ENCODE data around the gene USP24.

DNA sequence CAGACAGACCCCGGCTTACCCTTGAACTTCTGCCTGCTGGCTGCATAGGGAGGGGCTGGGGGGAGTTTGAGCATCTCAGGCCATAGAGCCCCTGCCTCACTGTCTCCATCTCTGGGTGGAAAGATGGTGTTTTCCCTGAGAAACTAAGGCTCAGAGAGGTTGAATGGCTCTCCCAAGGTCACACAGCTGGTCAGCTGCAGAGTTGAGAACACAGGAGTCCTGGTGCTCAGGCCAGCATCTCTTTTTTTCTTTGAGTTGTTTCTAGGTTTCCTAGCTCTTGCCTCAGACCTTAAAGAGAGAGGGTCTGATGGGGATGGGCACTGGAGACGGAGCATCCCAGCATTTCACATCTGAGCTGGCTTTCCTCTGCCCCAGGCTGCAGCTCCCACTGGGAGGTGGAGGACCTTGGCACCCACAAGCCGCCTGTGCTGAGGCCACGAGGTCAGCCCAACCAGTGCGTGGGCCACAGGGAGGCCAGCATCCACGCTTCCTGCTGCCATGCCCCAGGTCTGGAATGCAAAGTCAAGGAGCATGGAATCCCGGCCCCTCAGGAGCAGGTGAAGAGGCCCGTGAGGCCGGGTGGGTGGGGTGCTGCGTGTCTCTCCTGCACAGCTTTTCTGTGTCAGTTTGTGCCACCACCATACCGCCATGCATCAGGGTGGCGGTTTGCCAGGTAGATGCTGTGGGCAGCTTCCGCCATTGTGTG lies 154.0 kb downstream of the USP24 start:
- TF ChIP-seq FOS (IDR thresholded peaks at IDR 0.05; ENCODE audit: borderline replicate concordance, extremely low read depth, insufficient read length) (no peak), JUNB (IDR thresholded peaks at IDR 0.05) (no peak), EP300 (IDR thresholded peaks at IDR 0.05; ENCODE audit: borderline replicate concordance in 1 of 2, control insufficient read depth in 1 of 2, low read depth in 2 of 2, low read length in 2 of 2) (no peak), RELA (IDR thresholded peaks at IDR 0.05; ENCODE audit: borderline replicate concordance, partially characterized antibody) (no peak), ZNF384 (IDR thresholded peaks at IDR 0.05; ENCODE audit: borderline replicate concordance, low read depth, low read length) (no peak), JUND (IDR thresholded peaks at IDR 0.05; ENCODE audit: low read depth, low read length) (no peak), RAD21 (IDR thresholded peaks at IDR 0.05; ENCODE audit: insufficient read depth, low read depth, low read length) (no peak), CREM (IDR thresholded peaks at IDR 0.05; ENCODE audit: low read depth) (no peak), POLR2A (IDR thresholded peaks at IDR 0.05; ENCODE audit: low read depth, low read length) (no peak), RCOR1 (conservative IDR thresholded peaks at IDR 0.05; ENCODE audit: low read depth, low read length) (no peak)
- TF ChIP-seq, protein P1, sequence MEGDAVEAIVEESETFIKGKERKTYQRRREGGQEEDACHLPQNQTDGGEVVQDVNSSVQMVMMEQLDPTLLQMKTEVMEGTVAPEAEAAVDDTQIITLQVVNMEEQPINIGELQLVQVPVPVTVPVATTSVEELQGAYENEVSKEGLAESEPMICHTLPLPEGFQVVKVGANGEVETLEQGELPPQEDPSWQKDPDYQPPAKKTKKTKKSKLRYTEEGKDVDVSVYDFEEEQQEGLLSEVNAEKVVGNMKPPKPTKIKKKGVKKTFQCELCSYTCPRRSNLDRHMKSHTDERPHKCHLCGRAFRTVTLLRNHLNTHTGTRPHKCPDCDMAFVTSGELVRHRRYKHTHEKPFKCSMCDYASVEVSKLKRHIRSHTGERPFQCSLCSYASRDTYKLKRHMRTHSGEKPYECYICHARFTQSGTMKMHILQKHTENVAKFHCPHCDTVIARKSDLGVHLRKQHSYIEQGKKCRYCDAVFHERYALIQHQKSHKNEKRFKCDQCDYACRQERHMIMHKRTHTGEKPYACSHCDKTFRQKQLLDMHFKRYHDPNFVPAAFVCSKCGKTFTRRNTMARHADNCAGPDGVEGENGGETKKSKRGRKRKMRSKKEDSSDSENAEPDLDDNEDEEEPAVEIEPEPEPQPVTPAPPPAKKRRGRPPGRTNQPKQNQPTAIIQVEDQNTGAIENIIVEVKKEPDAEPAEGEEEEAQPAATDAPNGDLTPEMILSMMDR (IDR thresholded peaks at IDR 0.05 in 2 of 3, conservative IDR thresholded peaks at IDR 0.05 in 1 of 3; ENCODE audit: control insufficient read depth in 2 of 3, extremely low read depth in 1 of 3, insufficient read depth in 1 of 3, low read depth in 3 of 3, low read length in 3 of 3), result no peak
- TF ChIP-seq, protein P2, sequence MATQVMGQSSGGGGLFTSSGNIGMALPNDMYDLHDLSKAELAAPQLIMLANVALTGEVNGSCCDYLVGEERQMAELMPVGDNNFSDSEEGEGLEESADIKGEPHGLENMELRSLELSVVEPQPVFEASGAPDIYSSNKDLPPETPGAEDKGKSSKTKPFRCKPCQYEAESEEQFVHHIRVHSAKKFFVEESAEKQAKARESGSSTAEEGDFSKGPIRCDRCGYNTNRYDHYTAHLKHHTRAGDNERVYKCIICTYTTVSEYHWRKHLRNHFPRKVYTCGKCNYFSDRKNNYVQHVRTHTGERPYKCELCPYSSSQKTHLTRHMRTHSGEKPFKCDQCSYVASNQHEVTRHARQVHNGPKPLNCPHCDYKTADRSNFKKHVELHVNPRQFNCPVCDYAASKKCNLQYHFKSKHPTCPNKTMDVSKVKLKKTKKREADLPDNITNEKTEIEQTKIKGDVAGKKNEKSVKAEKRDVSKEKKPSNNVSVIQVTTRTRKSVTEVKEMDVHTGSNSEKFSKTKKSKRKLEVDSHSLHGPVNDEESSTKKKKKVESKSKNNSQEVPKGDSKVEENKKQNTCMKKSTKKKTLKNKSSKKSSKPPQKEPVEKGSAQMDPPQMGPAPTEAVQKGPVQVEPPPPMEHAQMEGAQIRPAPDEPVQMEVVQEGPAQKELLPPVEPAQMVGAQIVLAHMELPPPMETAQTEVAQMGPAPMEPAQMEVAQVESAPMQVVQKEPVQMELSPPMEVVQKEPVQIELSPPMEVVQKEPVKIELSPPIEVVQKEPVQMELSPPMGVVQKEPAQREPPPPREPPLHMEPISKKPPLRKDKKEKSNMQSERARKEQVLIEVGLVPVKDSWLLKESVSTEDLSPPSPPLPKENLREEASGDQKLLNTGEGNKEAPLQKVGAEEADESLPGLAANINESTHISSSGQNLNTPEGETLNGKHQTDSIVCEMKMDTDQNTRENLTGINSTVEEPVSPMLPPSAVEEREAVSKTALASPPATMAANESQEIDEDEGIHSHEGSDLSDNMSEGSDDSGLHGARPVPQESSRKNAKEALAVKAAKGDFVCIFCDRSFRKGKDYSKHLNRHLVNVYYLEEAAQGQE (IDR thresholded peaks at IDR 0.05; ENCODE audit: low read depth, low read length), result no peak
- TF ChIP-seq, protein P3, sequence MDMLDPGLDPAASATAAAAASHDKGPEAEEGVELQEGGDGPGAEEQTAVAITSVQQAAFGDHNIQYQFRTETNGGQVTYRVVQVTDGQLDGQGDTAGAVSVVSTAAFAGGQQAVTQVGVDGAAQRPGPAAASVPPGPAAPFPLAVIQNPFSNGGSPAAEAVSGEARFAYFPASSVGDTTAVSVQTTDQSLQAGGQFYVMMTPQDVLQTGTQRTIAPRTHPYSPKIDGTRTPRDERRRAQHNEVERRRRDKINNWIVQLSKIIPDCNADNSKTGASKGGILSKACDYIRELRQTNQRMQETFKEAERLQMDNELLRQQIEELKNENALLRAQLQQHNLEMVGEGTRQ (IDR thresholded peaks at IDR 0.05; ENCODE audit: borderline replicate concordance, low read depth, low read length), result no peak

All from GM12878 (cell line).